ENCODE results near the gene RNPEPL1.
A peak's percentile ranks its signal among the peaks of the same experiment; 100 is the strongest.

The RNPEPL1 gene

DNA sequence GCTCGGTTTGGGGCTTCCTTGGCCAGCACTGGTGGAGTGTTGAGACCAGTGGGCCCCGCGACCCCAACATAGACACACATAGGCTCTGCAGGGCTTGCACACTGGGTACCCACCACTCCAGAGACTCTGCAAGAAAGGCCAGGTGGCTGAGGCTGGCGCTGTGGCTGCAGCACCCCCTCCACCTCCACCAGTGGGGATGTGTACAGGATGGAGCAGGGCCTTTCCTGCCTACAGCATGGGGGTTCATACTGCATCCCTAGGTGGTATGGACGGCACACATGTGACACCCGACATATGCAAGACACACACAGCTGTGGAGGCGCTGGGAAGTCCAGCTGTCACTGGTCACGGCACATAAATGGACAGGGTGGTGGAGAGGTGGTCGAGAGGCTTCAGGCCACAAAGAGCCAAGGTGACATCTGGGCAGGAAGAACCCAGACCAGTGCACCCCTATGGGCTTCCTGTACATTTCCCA is 1.3 kb downstream of the RNPEPL1 start:
- Histone ChIP-seq H4K20me1 (ENCODE audit: insufficient read depth, low read length) (no peaks in the 10 kb centered on the region), H3K27me3 (replicated peaks; ENCODE audit: insufficient read depth, low read length) (no peaks in the 10 kb centered on the region), H3K9me3 (replicated peaks; ENCODE audit: insufficient read depth, low read length) (no peaks in the 10 kb centered on the region), H3K4me1 (ENCODE audit: low read length) (peaks cover 32% of the 10 kb centered on the region), H3K36me3 (replicated peaks; ENCODE audit: insufficient read depth, low read length) (no peaks in the 10 kb centered on the region), H3K9ac (ENCODE audit: low read length) (peak overlapping the region; percentile 79; the same call in 1 of the 2 replicates), H2AFZ (ENCODE audit: low read length) (no peak overlapping the region), H3K4me2 (ENCODE audit: low read depth, low read length) (peak overlapping the region; percentile 76), H3K4me3 (ENCODE audit: low read length) (peak overlapping the region; percentile 83), H3F3A (ENCODE audit: insufficient read depth, low read length) (peaks cover 23% of the 10 kb centered on the region), H3K27ac (ENCODE audit: low read length) (peak overlapping the region; percentile 37; the same call in 1 of the 2 replicates), H3K9me2 (replicated peaks; ENCODE audit: insufficient read depth, low read length) (no peaks in the 10 kb centered on the region), H3K79me2 (ENCODE audit: low read length) (peaks cover 66% of the 10 kb centered on the region)
- TF ChIP-seq EZH2 (optimal IDR thresholded peaks at IDR 0.05; ENCODE audit: low read depth, low read length) (no peak), EZH2phosphoT487 (IDR thresholded peaks at IDR 0.05; ENCODE audit: low read length) (no peak)
- TF ChIP-seq, protein P1, sequence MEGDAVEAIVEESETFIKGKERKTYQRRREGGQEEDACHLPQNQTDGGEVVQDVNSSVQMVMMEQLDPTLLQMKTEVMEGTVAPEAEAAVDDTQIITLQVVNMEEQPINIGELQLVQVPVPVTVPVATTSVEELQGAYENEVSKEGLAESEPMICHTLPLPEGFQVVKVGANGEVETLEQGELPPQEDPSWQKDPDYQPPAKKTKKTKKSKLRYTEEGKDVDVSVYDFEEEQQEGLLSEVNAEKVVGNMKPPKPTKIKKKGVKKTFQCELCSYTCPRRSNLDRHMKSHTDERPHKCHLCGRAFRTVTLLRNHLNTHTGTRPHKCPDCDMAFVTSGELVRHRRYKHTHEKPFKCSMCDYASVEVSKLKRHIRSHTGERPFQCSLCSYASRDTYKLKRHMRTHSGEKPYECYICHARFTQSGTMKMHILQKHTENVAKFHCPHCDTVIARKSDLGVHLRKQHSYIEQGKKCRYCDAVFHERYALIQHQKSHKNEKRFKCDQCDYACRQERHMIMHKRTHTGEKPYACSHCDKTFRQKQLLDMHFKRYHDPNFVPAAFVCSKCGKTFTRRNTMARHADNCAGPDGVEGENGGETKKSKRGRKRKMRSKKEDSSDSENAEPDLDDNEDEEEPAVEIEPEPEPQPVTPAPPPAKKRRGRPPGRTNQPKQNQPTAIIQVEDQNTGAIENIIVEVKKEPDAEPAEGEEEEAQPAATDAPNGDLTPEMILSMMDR (IDR thresholded peaks at IDR 0.05; ENCODE audit: low read length), result no peak
- no peak for DNase-seq

DNA sequence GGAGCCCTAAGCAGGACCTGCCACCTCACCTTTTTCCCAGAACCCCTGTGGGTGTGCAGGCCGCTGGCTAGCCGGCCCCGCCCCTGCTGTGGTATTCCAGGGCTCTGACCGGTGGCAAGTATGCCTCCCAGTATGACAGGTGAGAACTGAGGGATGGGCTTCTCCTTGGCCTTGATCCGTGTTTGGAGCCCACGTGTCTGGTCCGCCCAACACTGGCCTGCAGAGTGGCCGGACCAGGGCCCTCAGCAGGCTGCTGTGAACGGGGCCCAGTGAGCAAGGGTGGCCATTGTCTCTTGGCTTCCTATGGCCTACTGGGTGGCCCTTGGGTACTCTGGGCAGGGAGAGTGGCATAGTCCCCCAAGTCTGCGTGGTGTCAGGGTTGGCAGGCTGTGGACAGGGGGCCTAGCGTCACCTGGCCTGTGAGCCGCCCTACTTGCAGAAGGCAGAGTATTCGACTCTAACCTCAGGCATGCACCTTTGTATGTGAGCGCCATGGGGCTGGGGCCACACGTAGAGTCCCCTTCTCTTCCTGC is 1.8 kb downstream of the RNPEPL1 start:
- Histone ChIP-seq H3K4me3 (ENCODE audit: low read length) (peak overlapping the region; percentile 83; the same call in 1 of the 2 replicates), H3K9me2 (replicated peaks; ENCODE audit: insufficient read depth, low read length) (no peaks in the 10 kb centered on the region), H3K27me3 (replicated peaks; ENCODE audit: insufficient read depth, low read length) (no peaks in the 10 kb centered on the region), H3K79me2 (ENCODE audit: low read length) (peaks cover 61% of the 10 kb centered on the region), H4K20me1 (ENCODE audit: insufficient read depth, low read length) (no peaks in the 10 kb centered on the region), H3F3A (ENCODE audit: insufficient read depth, low read length) (peaks cover 22% of the 10 kb centered on the region), H3K27ac (ENCODE audit: low read length) (no peak overlapping the region), H3K4me1 (ENCODE audit: low read length) (peaks cover 27% of the 10 kb centered on the region), H2AFZ (ENCODE audit: low read length) (no peak overlapping the region), H3K4me2 (ENCODE audit: low read depth, low read length) (peak overlapping the region; percentile 76), H3K9me3 (replicated peaks; ENCODE audit: insufficient read depth, low read length) (no peaks in the 10 kb centered on the region), H3K36me3 (replicated peaks; ENCODE audit: insufficient read depth, low read length) (no peaks in the 10 kb centered on the region), H3K9ac (ENCODE audit: low read length) (peak overlapping the region; percentile 79; the same call in 1 of the 2 replicates)
- no peak for DNase-seq
- TF ChIP-seq EZH2phosphoT487 (IDR thresholded peaks at IDR 0.05; ENCODE audit: low read length), result no peak
- TF ChIP-seq, protein P1 (IDR thresholded peaks at IDR 0.05; ENCODE audit: low read length), result no peak
- no peak for TF ChIP-seq EZH2 (optimal IDR thresholded peaks at IDR 0.05; ENCODE audit: low read depth, low read length)

DNA sequence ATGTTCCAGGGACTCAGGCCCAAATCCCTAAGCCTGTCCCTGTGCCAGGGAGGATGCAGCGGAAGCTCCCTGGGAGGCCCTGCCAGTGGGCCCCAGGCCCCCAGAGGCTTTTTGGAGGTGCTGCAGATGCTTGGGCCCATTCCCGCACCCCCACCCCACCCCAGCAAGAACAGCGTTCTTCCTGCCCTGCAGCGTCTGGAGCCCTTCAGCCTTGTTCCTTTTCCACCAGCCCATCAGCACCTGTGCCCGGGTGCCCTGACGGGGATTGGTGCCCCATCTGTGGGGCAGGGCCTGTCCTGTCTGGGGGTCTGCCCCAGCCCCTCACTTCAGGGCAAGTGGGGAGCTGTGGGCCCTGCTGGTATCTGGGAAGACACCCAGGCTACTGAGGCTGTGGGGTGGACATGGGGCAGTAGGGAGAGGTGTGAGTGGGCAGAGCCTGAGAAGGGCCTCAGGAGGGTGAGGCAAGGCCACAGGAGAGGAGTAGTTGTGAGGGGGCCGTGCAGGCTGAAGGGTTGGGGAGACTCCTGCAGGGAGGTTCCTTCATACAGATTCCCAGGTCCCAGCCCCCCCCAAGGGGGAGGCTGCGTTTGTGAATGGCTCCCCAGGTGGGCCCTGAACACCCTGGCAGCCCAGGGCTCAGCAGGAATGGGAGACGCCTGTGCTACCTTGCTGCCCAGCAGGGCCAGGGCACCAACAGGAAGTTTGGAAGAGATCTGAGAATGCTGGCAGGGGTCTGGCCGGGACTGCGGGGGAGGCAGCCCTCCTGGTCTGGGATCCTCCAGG is 2.4 kb downstream of the RNPEPL1 start:
- no peak overlapping the region for H3K4me2 ChIP-seq (ENCODE audit: low read depth, low read length)
- no peak overlapping the region for H3K27ac ChIP-seq (ENCODE audit: low read length)

More for the DNA sequence above, 2.4 kb downstream of the RNPEPL1 start:
- Histone ChIP-seq H3F3A (ENCODE audit: insufficient read depth, low read length) (peaks cover 16% of the 10 kb centered on the region), H3K79me2 (ENCODE audit: low read length) (peaks cover 58% of the 10 kb centered on the region), H3K9me2 (replicated peaks; ENCODE audit: insufficient read depth, low read length) (no peaks in the 10 kb centered on the region), H3K36me3 (replicated peaks; ENCODE audit: insufficient read depth, low read length) (no peaks in the 10 kb centered on the region), H3K27me3 (replicated peaks; ENCODE audit: insufficient read depth, low read length) (no peaks in the 10 kb centered on the region), H3K9me3 (replicated peaks; ENCODE audit: insufficient read depth, low read length) (no peaks in the 10 kb centered on the region), H4K20me1 (ENCODE audit: insufficient read depth, low read length) (no peaks in the 10 kb centered on the region), H3K4me1 (ENCODE audit: low read length) (peaks cover 24% of the 10 kb centered on the region), H3K9ac (ENCODE audit: low read length) (no peak overlapping the region), H2AFZ (ENCODE audit: low read length) (no peak overlapping the region), H3K4me3 (ENCODE audit: low read length) (no peak overlapping the region)
- TF ChIP-seq EZH2 (optimal IDR thresholded peaks at IDR 0.05; ENCODE audit: low read depth, low read length), result no peak
- TF ChIP-seq EZH2phosphoT487 (IDR thresholded peaks at IDR 0.05; ENCODE audit: low read length), result no peak
- TF ChIP-seq, protein P1 (IDR thresholded peaks at IDR 0.05; ENCODE audit: low read length), result no peak
- DNase-seq, result no peak

All from MM.1S (cell line).